ENCODE results near the gene PHF1. TPM values are rescaled to one million over a fixed set of nuclear protein-coding genes. Genes with fewer than 3 reads are reported as not detected.
A peak's percentile ranks its signal among the peaks of the same experiment; 100 is the strongest.
"Not testable (repeated sequence)": the region's sequence is repeated elsewhere in the genome, so short reads cannot be mapped to it uniquely, and the experiment has no call there.

PHF1 gene
- total RNA-seq, 1 donor from 2014 or later = 13.2 TPM

DNA sequence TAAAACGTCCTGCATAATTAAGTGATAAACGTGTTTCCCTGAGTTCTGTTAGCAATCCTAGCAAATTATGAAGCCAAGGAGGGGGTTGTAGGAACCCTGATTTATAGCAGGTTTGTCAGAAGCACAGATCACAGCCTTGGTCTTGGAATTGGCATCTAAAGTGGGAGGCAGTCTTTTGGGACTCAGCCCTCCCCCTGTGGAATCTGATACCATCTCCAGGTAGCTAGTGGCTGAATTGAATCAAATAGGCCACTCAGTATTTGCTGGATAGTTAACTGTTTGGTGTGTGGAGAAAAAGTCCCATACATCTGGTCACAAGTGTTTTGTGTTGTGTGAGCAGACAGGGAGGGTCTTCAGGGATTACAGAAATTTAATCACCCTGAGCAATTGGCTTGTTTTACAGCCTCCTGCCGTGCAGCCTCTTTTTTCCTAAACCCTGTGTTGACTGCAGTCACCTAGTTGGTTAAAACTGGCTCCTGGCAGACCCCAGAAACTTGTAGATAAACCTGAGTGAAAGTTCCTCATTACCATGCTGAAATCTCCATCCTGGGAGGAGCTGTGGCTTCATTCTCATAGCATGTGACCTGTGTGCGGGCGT is 38.2 kb upstream of the PHF1 start:
- H3K4me3 ChIP-seq (ENCODE audit: low read depth, low read length) = no peak overlapping the region
- no peaks in the 10 kb centered on the region for H3K36me3 ChIP-seq (ENCODE audit: control insufficient read depth, insufficient read depth, low read length)
- no peak for FAIRE-seq
- no peaks in the 10 kb centered on the region for H3K27me3 ChIP-seq (ENCODE audit: control insufficient read depth, insufficient read depth, low read length)
- no peak for DNase-seq (ENCODE audit: low read depth)
- TF ChIP-seq, protein P1, sequence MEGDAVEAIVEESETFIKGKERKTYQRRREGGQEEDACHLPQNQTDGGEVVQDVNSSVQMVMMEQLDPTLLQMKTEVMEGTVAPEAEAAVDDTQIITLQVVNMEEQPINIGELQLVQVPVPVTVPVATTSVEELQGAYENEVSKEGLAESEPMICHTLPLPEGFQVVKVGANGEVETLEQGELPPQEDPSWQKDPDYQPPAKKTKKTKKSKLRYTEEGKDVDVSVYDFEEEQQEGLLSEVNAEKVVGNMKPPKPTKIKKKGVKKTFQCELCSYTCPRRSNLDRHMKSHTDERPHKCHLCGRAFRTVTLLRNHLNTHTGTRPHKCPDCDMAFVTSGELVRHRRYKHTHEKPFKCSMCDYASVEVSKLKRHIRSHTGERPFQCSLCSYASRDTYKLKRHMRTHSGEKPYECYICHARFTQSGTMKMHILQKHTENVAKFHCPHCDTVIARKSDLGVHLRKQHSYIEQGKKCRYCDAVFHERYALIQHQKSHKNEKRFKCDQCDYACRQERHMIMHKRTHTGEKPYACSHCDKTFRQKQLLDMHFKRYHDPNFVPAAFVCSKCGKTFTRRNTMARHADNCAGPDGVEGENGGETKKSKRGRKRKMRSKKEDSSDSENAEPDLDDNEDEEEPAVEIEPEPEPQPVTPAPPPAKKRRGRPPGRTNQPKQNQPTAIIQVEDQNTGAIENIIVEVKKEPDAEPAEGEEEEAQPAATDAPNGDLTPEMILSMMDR (IDR thresholded peaks at IDR 0.05; ENCODE audit: insufficient read depth, low read length, severe bottlenecking) = no peak

DNA sequence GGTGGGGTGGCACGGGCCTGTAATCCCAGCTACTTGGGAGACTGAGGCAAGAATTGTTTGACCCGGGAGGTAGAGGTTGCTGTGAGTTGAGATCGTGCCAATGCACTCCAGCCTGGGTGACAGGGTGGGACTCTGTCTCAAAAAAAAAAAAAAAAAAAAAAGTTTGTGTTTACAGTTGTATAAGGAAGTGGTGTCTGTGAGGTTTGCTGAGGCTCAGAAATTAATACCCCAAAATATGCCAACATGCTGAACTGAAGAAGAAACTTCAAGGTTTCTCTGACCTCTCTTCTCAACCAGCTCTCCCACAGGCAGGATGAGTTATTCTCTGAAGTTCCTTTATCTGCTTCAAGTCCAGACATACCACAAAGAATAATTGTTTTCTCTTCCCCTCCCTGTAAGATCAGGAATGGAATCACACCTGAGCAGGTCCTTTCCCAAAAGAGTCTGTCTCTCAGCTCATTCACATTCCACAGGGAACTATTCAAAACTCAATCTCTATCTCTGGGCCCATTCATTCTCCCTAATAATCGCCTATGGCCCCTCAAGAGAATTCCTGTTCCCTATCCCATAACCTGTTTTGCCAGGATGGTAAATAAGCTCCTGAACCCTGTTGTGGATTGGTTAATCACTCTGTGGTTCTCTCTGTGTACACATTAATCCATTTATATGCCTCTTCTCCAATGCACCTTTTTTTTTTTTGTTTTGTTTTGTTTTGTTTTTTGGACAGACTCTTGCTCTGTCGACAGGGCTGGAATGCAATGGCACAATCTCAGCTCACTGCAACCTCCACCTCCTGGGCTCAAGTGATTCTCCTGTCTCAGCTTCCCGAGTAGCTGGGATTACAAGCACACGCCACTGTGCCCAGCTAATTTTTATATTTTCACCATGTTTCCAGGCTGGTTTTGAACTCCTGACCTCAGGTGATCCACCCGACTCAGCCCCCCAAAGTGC is 36.6 kb upstream of the PHF1 start:
- FAIRE-seq (no peak), DNase-seq (ENCODE audit: low read depth) (peak; percentile 37)
- TF ChIP-seq, protein P1 (IDR thresholded peaks at IDR 0.05; ENCODE audit: insufficient read depth, low read length, severe bottlenecking) = no peak
- no peaks in the 10 kb centered on the region for H3K36me3 ChIP-seq (ENCODE audit: control insufficient read depth, insufficient read depth, low read length)
- H3K4me3 ChIP-seq (ENCODE audit: low read depth, low read length) = no peak overlapping the region
- no peaks in the 10 kb centered on the region for H3K27me3 ChIP-seq (ENCODE audit: control insufficient read depth, insufficient read depth, low read length)

DNA sequence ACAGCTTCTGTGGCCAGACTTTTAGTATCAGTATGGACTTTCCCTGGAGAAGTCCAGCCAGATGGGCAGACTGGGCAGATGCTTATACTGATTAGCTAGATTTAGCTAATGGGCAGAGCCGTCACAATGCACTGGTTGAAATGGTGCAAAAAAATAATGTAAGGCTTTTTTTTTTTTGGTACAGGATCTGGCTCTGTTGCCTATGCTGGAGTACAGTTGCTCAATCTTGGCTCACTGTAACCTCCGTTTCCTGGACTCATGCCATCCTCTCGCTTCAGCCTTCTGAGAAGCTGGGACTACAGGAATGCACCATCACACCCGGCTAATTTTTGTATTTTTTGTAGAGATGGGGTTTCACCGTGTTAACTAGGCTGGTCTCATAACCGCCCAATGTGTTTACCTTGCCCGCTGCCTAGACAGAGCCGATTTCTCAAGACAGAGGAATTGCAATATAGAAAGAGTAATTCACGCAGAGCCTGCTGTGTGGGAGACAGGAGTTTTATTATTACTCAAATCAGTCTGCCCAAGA is 35.6 kb upstream of the PHF1 start:
- no peak overlapping the region for H3K4me3 ChIP-seq (ENCODE audit: low read depth, low read length)
- FAIRE-seq = no peak

DNA sequence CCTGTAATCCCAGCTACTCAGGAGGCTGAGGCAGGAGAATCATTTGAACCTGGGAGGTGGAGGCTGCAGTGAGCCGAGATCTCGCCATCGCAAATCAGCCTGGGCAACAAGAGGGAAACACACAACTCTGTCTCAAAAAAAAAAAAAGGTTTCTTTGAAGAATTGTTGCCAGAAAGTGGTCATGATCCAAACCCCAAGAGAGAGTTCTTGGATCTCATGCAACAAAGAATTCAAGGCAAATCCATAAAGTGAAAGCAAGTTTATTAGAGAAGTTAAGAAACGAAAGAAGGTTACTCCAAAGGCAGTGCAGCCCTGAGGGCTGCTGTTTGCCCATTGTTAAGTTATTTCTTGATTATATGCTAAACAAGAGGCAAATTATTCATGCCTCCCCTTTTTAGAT is 33.6 kb upstream of the PHF1 start:
- no peak for FAIRE-seq
- TF ChIP-seq, protein P1 (IDR thresholded peaks at IDR 0.05; ENCODE audit: insufficient read depth, low read length, severe bottlenecking) = no peak

More for the DNA sequence above, 35.6 kb upstream of the PHF1 start:
- TF ChIP-seq, protein P1 (IDR thresholded peaks at IDR 0.05; ENCODE audit: insufficient read depth, low read length, severe bottlenecking) = no peak
- H3K27me3 ChIP-seq (ENCODE audit: control insufficient read depth, insufficient read depth, low read length) = no peaks in the 10 kb centered on the region
- H3K36me3 ChIP-seq (ENCODE audit: control insufficient read depth, insufficient read depth, low read length) = no peaks in the 10 kb centered on the region
- DNase-seq (ENCODE audit: low read depth) = peak; percentile 85

DNA sequence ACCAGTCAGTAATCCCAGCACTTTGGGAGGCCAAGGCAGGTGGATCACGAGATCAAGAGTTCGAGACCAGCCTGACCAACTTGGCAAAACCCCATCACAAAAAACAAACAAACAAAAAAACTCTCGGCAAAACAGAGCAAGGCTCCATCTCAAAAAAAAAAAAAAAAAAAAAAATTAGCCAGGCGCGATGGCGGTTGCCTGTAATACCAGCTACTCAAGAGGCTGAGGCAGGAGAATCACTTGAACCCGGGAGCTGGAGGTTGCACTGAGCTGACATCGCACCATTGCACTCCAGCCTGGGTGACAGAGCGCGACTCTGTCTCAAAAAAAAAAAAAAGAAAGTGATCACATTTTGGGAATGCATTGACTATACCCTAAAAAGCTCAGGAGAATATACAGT is 31.6 kb upstream of the PHF1 start:
- not testable (repeated sequence) for DNase-seq (ENCODE audit: low read depth); H3K4me3 ChIP-seq (ENCODE audit: low read depth, low read length); FAIRE-seq; H3K27me3 ChIP-seq (ENCODE audit: control insufficient read depth, insufficient read depth, low read length); H3K36me3 ChIP-seq (ENCODE audit: control insufficient read depth, insufficient read depth, low read length)

More for the DNA sequence above, 33.6 kb upstream of the PHF1 start:
- Histone ChIP-seq H3K27me3 (ENCODE audit: control insufficient read depth, insufficient read depth, low read length) (no peaks in the 10 kb centered on the region), H3K4me3 (ENCODE audit: low read depth, low read length) (no peak overlapping the region), H3K36me3 (ENCODE audit: control insufficient read depth, insufficient read depth, low read length) (no peaks in the 10 kb centered on the region)
- no peak for DNase-seq (ENCODE audit: low read depth)
